Fibroblast of lung (primary cell): ENCODE measurements around the gene KLC1. TPM values are rescaled to one million over a fixed set of nuclear protein-coding genes. Genes with fewer than 3 reads are reported as not detected.

Source experiments
- DNase-seq, 2 donors: peaks; one replicate each; pipeline versions ENCODE4 v3.0.0 to v3.0.0-alpha.2; 2010; ENCODE audit warnings: low read depth in 2 of 2
- H2AFZ ChIP-seq: 2 replicates; pipeline ENCODE4 v1.5.1; 2012; ENCODE audit warnings: low read length, control low read depth, inconsistent platforms
- H3K27ac ChIP-seq: 2 replicates; pipeline ENCODE4 v1.5.1; 2011; ENCODE audit warnings: low read length, control low read depth; ENCODE audit not compliant: insufficient read depth
- H3K27me3 ChIP-seq: 2 replicates; pipeline ENCODE4 v1.5.1; 2011; ENCODE audit warnings: mild to moderate bottlenecking, low read length; ENCODE audit not compliant: control insufficient read depth, insufficient read depth
- H3K36me3 ChIP-seq: 2 replicates; pipeline ENCODE4 v1.5.1; 2011; ENCODE audit warnings: low read length; ENCODE audit not compliant: control insufficient read depth, insufficient read depth
- H3K4me1 ChIP-seq: 2 replicates; pipeline ENCODE4 v1.5.1; 2011; ENCODE audit warnings: low read length; ENCODE audit not compliant: control insufficient read depth, insufficient read depth; ENCODE audit errors: extremely low read depth
- H3K4me2 ChIP-seq: 2 replicates; pipeline ENCODE4 v1.5.1; 2011; ENCODE audit warnings: low read length, control low read depth; ENCODE audit not compliant: insufficient read depth; ENCODE audit errors: extremely low read depth
- H3K4me3 ChIP-seq, 4 experiments: fragments of 200-600 bp in 1 of 4; sonication (generic) in 1 of 4; replicated peaks in 1 of 4; 2 replicates each; pipeline ENCODE4 v1.5.1; 2011 to 2016; ENCODE audit warnings: low read length in 4 of 4, low read depth in 3 of 4, mild to moderate bottlenecking in 3 of 4, control low read depth in 2 of 4, inconsistent platforms in 1 of 4, mixed read lengths in 1 of 4; ENCODE audit not compliant: insufficient read depth in 1 of 4; ENCODE audit errors: control extremely low read depth in 1 of 4
- H3K79me2 ChIP-seq: 2 replicates; pipeline ENCODE4 v1.5.1; 2012; ENCODE audit warnings: mild to moderate bottlenecking, low read length, inconsistent platforms; ENCODE audit not compliant: control insufficient read depth, insufficient read depth
- H3K9ac ChIP-seq: 2 replicates; pipeline ENCODE4 v1.5.1; 2011; ENCODE audit warnings: mild to moderate bottlenecking, low read length, control low read depth; ENCODE audit not compliant: insufficient read depth
- H3K9me3 ChIP-seq: 2 replicates; pipeline ENCODE4 v1.5.1; 2012; ENCODE audit warnings: low read depth, low read length; ENCODE audit not compliant: control insufficient read depth, insufficient read depth
- H4K20me1 ChIP-seq: 2 replicates; pipeline ENCODE4 v1.5.1; 2011; ENCODE audit warnings: low read length; ENCODE audit not compliant: control insufficient read depth, insufficient read depth; ENCODE audit errors: extremely low read depth
- CTCF ChIP-seq, 2 donors: IDR thresholded peaks in 1 of 2; conservative IDR thresholded peaks in 1 of 2; 1 replicate in 1 of 2; 2 replicates in 1 of 2; pipeline ENCODE4 v1.5.1; 2011 to 2012; ENCODE audit warnings: low read length in 2 of 2, control low read depth in 1 of 2, inconsistent platforms in 1 of 2, low read depth in 1 of 2, mild to moderate bottlenecking in 1 of 2
- EZH2 ChIP-seq: IDR thresholded peaks from 2 replicates; pipeline ENCODE4 v1.5.1; 2012; ENCODE audit warnings: low read length, control low read depth, mild to moderate bottlenecking; ENCODE audit errors: missing control alignments
- polyA plus RNA-seq, 2 donors: library from polyadenylated mRNA; depleted of rRNA in 1 of 2; stranded (reverse) in 1 of 2; unstranded in 1 of 2; fragments of >200 nt; gene quantifications; 2 replicates each; pipeline ENCODE4 v1.2.1, GENCODE V29; 2011 to 2012; ENCODE audit warnings: missing spikeins in 1 of 2
- total RNA-seq: library from RNA; depleted of rRNA; stranded (reverse); fragments of >200 nt; gene quantifications from 2 replicates; pipeline ENCODE4 v1.2.1, GENCODE V29; 2014

KLC1 gene
- total and polyA plus RNA-seq, 2 donors (not counting 1 experiment from before 2014, with no cell fraction given) = 180 to 219 TPM

GRCh38 chr14:103653805-103654204, 24.8 kb downstream of the KLC1 start:
- Histone ChIP-seq H3K27me3 (no peaks in the 10 kb centered on the region), H3K27ac (no peak overlapping the region)

GRCh38 chr14:103654619-103655018, 25.6 kb downstream of the KLC1 start:
- H4K20me1 ChIP-seq = no peaks in the 10 kb centered on the region
- no peak overlapping the region for H3K27ac ChIP-seq
- no peak overlapping the region for H3K4me2 ChIP-seq
- no peaks in the 10 kb centered on the region for H3K9me3 ChIP-seq
- no peak for TF ChIP-seq EZH2
- no peak overlapping the region for H3K4me3 ChIP-seq
- H2AFZ ChIP-seq = no peak overlapping the region
- H3K27me3 ChIP-seq = no peaks in the 10 kb centered on the region
- H3K4me1 ChIP-seq = peaks cover 20% of the 10 kb centered on the region
- H3K9ac ChIP-seq = no peak overlapping the region
- peaks cover 74% of the 10 kb centered on the region for H3K79me2 ChIP-seq
- peaks cover 13% of the 10 kb centered on the region for H3K36me3 ChIP-seq
- DNase-seq = no peak

More at GRCh38 chr14:103653805-103654204, 24.8 kb downstream of the KLC1 start:
- Histone ChIP-seq H3K36me3 (peaks cover 9% of the 10 kb centered on the region), H3K9ac (no peak overlapping the region), H3K4me3 (no peak overlapping the region), H3K4me1 (peaks cover 20% of the 10 kb centered on the region), H4K20me1 (no peaks in the 10 kb centered on the region), H2AFZ (no peak overlapping the region), H3K79me2 (peaks cover 75% of the 10 kb centered on the region), H3K4me2 (peak overlapping the region; percentile 26), H3K9me3 (no peaks in the 10 kb centered on the region)
- TF ChIP-seq CTCF (conservative IDR thresholded peaks at IDR 0.05 in 1 of 2, IDR thresholded peaks at IDR 0.05 in 1 of 2; ENCODE audit: low read depth in 1 of 2, low read length in 2 of 2) (no peak), EZH2 (no peak)
- DNase-seq = no peak

DNA sequence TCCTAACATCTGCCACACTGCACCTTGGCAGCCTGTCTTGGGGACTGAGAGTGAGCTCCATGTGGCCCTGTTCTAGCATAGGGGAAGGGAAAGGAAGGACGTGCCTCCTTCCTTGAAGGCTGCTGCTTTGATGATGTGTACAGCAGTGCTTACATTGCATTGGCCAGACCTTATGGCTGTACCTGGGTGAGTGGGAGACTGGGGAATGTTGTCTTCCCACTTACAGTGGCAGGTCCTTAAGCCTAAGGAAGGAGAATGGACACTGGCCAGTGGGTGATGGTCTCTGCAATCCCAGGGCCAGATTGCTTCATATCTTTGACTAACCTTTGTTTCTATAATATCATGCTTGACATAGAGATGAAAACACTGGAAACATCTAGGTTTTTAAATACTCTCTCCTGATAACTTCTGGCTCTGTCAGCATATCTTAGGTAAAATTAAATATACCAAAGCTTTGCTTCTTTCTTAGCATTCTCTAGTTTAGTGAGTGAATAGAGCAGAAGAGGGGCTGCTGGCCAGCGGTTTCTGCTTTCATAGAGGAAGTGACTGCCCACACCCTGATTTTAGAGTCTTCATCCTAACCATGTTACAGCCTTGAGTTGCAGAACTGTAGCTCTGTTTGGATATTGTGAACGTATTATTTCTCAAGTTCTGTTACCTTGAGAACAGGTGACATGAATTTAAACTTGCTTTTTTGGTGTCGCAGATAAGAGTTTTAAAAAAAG, 27.2 kb downstream of the KLC1 start:
- no peak for TF ChIP-seq EZH2
- no peak for TF ChIP-seq CTCF (conservative IDR thresholded peaks at IDR 0.05 in 1 of 2, IDR thresholded peaks at IDR 0.05 in 1 of 2; ENCODE audit: low read depth in 1 of 2, low read length in 2 of 2)
- peaks cover 20% of the 10 kb centered on the region for H3K4me1 ChIP-seq
- no peak overlapping the region for H3K9ac ChIP-seq
- H3K4me2 ChIP-seq = no peak overlapping the region
- no peaks in the 10 kb centered on the region for H4K20me1 ChIP-seq
- DNase-seq = peak in 1 of 2 donors; percentile 24
- H3K27me3 ChIP-seq = no peaks in the 10 kb centered on the region
- no peak overlapping the region for H2AFZ ChIP-seq
- H3K4me3 ChIP-seq = no peak overlapping the region
- H3K36me3 ChIP-seq = peaks cover 21% of the 10 kb centered on the region
- H3K27ac ChIP-seq = peak overlapping the region; percentile 68
- H3K9me3 ChIP-seq = no peaks in the 10 kb centered on the region
- peaks cover 71% of the 10 kb centered on the region for H3K79me2 ChIP-seq
